UCSD-AML1 (cell line): ENCODE data around the gene PXDN.

Experiments
- DNase-seq: peaks from one replicate; lab custom pipeline; 2025; ENCODE audit not compliant: unreplicated experiment; lab: John Stamatoyannopoulos, UW

PXDN gene

GRCh38 chr2:1586923-1587840 lies 157.1 kb downstream of the PXDN start:
- DNase-seq, result no peak

GRCh38 chr2:1586251-1586922 lies 157.9 kb downstream of the PXDN start:
- DNase-seq, result no peak

- DNase-seq, result no peak
These were observed 158.7 kb downstream of the PXDN start for GRCh38 chr2:1585635-1586034.

- no peak for DNase-seq
These were observed 159.4 kb downstream of the PXDN start for GRCh38 chr2:1584691-1585485.

GRCh38 chr2:1584051-1584531 lies 160.2 kb downstream of the PXDN start:
- no peak for DNase-seq

- no peak for DNase-seq
These were observed 161.4 kb downstream of the PXDN start for GRCh38 chr2:1582891-1583341.

- DNase-seq, result no peak
These were observed 162.2 kb downstream of the PXDN start for GRCh38 chr2:1581965-1582625.
